C4-2B (cell line): Measurements from ENCODE around the gene CC2D2A.

Experiments used
- ZFX ChIP-seq: fragments of 450-650 bp; IDR thresholded peaks from 2 replicates; pipeline ENCODE4 v1.6.1; 2017
- TF ChIP-seq, protein P1 (sequence below): fragments of 450-650 bp; conservative IDR thresholded peaks from 2 replicates; pipeline ENCODE4 v1.5.1; 2017; ENCODE audit warnings: mild to moderate bottlenecking

- TF ChIP-seq, protein P1, sequence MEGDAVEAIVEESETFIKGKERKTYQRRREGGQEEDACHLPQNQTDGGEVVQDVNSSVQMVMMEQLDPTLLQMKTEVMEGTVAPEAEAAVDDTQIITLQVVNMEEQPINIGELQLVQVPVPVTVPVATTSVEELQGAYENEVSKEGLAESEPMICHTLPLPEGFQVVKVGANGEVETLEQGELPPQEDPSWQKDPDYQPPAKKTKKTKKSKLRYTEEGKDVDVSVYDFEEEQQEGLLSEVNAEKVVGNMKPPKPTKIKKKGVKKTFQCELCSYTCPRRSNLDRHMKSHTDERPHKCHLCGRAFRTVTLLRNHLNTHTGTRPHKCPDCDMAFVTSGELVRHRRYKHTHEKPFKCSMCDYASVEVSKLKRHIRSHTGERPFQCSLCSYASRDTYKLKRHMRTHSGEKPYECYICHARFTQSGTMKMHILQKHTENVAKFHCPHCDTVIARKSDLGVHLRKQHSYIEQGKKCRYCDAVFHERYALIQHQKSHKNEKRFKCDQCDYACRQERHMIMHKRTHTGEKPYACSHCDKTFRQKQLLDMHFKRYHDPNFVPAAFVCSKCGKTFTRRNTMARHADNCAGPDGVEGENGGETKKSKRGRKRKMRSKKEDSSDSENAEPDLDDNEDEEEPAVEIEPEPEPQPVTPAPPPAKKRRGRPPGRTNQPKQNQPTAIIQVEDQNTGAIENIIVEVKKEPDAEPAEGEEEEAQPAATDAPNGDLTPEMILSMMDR = no peak
- no peak for TF ChIP-seq ZFX
These were observed 38.0 kb downstream of the CC2D2A start for GRCh38 chr4:15507679-15508078.
